ENCODE measurements around the gene SETBP1.

The SETBP1 gene

DNA sequence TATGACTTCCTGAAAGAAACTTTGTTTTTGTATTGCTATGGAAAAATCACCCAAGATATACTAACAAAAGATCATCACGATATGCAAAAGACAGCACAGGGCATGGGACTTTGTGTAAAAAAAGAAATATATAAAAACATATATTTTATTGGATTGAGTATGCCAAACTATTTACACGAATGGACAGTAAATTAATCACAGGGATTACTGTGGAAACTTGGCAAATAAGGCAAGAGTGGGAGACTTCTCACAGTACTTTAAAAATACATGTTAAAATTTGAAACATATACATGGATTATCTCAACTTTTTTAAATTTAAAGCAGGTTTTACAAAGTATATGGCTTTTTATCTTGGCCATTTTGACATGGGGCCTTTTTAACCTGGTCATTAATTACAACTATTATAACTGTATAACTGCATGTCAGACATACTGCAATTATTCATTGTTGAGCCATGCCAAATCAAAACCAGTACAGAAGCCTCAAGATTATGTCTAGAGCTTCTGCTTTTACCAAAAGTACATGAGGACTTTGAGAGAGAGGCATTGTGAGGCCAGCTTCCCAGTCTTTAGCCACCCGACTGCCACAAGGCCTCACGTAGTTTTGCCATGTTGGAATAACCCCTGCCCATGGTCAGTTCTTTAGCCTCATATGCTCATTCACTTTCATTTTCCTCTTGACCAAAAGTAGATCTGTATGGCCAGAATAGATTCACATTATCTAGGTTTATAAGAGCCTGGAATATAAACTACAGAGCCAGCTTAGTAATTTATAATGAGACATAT is 419.8 kb downstream of the SETBP1 start:
- no peak for DNase-seq

DNA sequence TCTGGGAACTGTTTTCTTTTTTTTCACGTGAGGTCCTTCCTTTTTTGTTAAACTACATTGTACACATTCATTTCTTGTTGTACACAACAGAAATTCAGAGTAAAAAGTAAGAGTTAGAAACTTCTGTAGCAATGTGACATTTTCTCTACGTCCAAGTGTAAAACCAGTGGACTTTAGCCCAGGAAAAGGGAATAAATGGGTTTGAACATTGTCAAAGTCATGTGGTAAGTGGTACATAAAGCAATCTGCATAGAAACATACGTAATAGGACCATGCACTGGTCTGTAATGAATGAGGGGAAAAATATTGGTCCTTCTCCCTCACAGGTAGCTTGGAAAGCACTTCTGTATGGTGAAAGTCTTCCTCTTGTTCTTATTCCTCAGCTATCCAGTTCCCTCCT is 421.4 kb downstream of the SETBP1 start:
- no peak for DNase-seq

DNA sequence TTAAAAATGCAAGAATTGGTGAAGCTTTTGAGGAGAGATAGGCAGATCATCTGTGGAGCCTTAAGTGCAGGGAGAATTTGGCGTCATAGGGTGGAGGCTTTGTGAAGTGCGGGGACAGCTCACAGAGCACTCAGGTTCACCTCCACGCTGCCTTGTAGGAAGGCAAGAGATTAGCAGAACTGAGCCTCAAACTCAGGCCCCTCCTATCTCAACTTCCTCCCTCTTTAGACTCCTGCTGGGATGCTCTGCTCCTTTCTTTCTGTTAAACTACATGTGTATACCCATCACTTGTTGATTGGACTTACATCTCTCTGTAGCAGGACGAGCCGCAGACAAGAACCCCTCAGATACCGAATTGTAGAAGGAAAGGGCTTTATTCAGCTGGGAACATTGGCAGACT is 422.2 kb downstream of the SETBP1 start:
- DNase-seq: no peak

DNA sequence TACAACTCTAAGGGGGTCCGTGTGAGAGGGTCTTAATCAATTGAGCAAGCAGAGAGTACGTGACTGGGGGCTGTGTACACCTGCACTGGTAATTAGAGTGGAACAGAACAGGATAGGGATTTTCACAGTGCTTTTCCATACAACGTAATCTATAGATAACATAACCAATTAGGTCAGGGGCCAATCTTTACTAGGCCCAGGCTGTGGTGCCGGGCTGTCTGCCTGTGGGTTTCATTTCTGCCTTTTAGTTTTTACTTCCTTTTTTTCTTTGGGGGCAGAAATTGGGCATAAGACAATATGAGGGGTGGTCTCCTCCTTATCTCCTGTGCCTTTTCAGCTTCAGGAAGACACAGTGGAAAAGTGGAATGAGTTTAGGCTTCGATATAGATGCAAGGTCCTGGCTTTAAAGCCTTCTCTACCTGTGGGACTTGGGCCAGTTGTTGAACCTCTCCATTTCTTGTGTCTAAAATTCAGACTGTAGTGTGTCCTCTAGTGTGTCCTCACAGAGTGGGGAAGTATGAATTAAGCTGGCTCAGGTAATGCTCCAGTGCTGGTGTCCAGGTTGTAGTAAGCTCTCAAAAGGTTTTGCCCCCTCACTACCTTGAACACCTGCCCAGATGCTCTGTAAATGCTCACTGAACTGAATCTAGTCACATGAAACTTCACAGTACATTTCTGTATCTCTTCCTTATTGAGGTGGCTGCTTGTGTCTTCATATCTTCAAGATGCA is 422.8 kb downstream of the SETBP1 start:
- no peak for DNase-seq

DNA sequence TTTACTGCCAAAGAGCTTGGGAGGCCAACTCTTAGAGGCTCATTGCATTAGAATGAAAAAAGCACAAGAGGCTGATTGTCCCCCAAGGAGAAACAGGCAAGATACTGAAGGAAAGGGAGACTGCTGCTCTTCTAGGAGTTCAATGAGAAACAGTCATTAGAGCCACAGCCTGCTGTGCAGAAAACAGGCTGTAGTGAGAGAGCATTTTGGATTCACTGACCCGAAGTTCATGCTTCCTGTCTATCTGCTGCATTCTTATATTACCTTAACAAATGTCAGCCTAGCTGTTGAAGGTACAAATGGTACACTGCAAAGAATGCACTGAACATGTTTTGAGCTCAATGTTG is 423.3 kb downstream of the SETBP1 start:
- DNase-seq: no peak

DNA sequence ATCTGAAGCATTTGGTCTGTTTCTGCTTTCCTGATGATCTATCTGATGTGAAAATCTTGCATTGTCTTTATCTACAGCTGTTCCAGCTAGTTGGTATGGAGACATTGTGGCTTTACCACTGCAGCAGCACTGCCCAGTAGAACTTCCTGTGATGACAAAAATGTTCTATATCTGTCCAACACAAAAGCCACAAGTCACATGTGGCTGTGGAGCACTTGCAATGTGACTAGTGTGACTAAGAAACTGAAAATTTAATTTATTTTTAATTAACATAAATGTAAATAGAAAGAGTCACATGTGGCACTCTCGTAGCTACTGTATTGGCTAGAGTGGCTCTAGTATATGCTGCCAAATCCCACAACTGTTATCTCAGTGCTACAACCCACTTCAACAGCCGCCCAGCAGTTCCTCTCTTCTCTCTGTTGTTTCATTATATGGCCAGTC is 425.7 kb downstream of the SETBP1 start:
- DNase-seq: no peak

DNA sequence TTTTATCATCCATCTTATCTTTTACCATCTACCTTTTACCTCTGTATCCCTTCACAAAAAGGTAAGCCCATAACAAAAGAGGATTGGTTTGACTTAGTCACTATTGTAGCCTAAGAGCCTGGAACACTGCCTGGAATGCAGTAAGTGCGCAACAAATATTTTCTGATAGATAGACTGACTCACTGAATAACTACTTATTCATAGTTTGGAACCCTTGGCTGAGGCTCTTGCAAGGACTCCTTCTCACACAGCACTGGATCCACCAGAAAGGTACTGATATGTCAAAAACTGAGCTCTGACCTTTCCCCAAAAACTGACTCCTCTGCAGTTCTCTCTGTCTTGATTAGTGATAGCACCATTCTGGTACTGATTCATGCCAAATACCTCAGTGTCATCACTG is 426.7 kb downstream of the SETBP1 start:
- no peak for DNase-seq

DNA sequence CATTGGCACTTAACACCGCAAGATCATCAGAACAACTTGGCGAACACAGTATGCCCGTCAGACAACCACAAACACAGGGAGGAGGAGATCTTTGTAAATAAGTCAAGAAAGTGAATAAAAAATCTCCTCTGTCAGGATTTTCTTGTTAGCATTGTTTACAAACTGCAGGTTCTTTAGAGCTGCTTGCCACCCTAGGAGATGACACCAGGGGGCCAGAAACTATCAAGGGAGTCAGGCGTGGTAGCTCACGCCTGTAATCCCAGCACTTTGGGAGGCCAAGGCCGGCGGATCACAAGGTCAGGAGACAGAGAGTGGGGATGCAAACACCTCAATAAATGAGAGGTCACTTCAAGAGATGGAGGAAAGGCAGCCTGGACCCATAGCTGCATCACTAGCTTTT is 428.1 kb downstream of the SETBP1 start:
- no peak for DNase-seq

DNA sequence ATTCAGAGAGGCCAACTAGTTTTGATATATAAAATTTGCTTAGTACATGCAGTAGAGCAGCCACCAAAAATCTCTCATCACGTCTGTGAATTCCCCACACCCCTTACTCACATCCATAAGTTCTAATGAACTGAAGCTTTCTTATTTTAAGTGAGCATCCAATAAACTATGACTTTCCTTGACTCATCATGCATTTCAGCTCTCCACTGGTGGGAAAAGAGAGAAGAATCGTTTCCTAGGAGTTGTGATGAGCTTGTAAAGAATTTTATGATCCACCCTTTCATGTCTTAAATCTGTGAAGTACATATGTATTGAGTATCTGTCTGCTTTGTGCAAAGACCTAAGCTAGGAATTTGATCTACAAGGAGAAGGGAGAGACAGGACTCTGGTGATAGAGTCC is 428.6 kb downstream of the SETBP1 start:
- no peak for DNase-seq

DNA sequence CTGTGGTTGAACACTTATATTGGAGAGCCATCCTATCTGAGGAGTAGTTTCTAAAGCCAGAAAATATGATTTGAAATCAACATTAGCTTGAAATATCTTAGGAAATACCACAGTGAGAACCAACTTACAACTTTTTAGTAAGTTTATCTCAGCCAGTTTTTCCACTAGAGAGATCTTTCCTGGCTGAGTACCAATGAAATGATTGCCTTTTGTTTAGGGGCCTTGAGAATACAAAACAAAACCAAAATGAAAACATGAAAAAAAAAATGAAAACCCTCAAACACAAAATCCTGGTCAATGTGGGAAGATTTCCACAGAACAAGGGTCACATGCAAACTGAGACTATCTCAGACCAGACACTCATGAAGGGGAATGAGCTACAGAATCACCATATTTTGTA is 429.0 kb downstream of the SETBP1 start:
- no peak for DNase-seq

DNA sequence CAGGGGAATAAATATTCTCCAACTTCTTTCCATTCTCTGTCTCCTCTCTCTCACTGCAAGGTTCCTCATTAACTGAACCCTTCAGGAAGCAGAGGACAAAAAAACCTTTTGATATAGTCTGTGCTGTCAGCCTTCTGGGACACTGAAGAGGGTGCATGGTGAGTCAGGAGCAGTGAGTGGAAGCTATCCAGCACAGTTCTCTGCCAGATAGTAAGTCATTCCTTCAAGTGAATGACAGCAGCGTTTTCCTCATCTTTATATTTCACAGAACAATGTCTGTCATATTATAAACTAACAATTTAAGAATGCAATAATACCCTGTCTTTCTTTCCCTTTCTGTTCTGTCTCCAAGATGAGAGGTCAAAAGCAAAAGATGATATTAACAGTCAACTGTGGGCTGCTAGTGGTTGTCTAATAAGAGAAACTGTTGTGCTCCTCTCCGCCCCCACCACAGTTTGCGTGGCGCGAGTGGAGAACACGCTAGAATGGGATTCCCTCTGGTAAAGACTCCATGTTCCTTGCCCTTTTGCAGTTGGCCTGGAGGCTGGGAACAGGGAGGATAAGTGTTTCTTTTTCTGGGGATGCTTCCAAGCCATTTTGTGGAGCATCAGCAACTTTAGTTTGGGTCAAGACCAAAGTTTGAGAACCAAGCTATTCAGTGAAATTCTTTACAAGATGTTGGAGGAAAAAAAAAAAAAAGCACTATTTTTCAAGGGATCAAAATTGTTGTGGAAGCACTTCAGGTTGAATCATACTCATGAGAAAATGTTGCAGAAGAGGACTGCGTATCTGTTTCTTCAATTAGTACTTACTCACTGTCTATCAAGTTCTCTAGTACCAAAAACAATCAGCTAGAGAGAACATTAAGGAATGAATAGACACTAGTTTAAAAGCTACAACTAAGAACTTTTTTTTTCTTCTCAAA is 430.2 kb downstream of the SETBP1 start:
- no peak for DNase-seq

DNA sequence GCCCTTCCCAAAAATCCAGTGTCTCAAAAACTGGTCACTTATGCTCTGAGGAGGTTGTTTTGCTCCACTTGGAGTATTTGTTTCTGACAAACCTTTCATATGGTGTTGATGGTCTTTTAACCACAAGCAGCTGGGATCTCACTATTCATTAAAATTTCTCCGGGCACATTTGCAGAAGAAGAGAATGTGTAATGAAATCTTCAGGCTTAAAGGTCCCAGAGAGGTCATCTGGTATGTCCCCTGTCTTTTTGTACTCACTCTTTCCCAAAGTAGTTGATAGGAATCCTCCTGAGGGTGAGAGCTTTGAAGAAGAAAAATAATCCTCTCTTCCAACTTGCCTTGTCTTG is 430.8 kb downstream of the SETBP1 start:
- DNase-seq: no peak

DNA sequence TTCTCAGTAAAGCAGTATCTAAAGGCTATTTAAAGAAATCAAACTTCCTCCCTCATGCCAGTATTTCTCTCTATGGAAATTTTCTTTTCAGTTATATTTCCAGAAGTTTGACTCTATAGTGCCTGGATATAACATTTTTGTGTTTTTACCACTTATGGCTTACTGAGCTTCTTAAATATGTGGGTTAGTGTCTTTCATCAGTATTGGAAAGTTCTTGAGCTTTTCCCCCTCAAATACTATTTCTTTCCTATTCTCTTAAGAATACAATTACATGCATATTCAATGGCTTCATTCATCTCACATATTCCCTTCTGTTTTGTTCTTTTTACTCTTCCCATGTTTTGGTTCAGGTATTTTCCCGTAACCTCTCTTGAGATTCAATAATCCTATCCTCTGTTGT is 432.0 kb downstream of the SETBP1 start:
- no peak for DNase-seq

DNA sequence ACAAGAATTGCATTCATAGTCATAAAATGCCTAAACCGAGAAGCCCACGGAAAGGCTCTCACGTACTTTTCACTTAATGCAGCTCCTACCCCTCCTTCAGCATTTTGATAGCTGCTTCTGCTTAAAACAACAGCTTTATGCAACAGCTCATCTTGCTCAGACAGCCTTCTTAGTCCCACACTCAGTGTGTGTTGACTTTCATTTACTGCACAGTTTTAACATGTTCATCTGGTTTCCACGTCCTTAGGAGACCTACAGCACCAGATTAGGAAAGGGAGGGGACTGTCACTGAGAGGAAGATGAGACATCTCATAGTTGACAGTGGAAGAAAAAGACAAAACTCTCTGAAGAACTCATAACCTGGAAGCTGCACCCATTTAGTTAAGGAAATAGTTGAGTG is 435.4 kb downstream of the SETBP1 start:
- DNase-seq: no peak
